SK-N-SH treated with all-trans-retinoic acid at 6 μM for 48 hours (cell line): ENCODE data around the gene BACH1.

Source experiments
- ARNTL ChIP-seq: fragments of 450-650 bp; formaldehyde crosslinking; IDR thresholded peaks from 2 replicates; pipeline ENCODE4 v1.5.0; 2020; ENCODE audit warnings: low read depth, mild to moderate bottlenecking, moderate library complexity, borderline replicate concordance
- CSDC2 ChIP-seq: fragments of 250-450 bp; sonication (Bioruptor Pico); IDR thresholded peaks from 2 replicates; pipeline ENCODE4 v1.5.0; 2020; ENCODE audit warnings: mild to moderate bottlenecking, moderate library complexity
- OSR1 ChIP-seq: fragments of 250-450 bp; sonication (Bioruptor Pico); IDR thresholded peaks from 2 replicates; pipeline ENCODE4 v1.8.0; 2022; ENCODE audit warnings: moderate library complexity, mild to moderate bottlenecking, inconsistent platforms
- POU6F1 ChIP-seq: fragments of 250-450 bp; sonication (Bioruptor Pico); IDR thresholded peaks from 2 replicates; pipeline ENCODE4 v1.8.0; 2021; ENCODE audit warnings: low read depth, mild to moderate bottlenecking, moderate library complexity, borderline replicate concordance
- SNAI2 ChIP-seq: fragments of 250-450 bp; sonication (Bioruptor Pico); IDR thresholded peaks from 2 replicates; pipeline ENCODE4 v1.5.0; 2020; ENCODE audit warnings: mild to moderate bottlenecking, moderate library complexity
- TCF4 ChIP-seq: fragments of 250-450 bp; sonication (Bioruptor Pico); IDR thresholded peaks from 2 replicates; pipeline ENCODE4 v1.8.0; 2021; ENCODE audit warnings: mild to moderate bottlenecking, moderate library complexity, borderline replicate concordance
- TOX ChIP-seq: fragments of 250-450 bp; sonication (Bioruptor Pico); IDR thresholded peaks from 2 replicates; pipeline ENCODE4 v1.8.0; 2021; ENCODE audit warnings: mild to moderate bottlenecking, moderate library complexity, borderline replicate concordance
- ZC3H10 ChIP-seq: fragments of 250-450 bp; sonication (Bioruptor Pico); IDR thresholded peaks from 2 replicates; pipeline ENCODE4 v1.5.1; 2021; ENCODE audit warnings: mild to moderate bottlenecking, moderate library complexity
- ZNF565 ChIP-seq: fragments of 450-650 bp; formaldehyde crosslinking; conservative IDR thresholded peaks from 2 replicates; pipeline ENCODE4 v1.5.0; 2020; ENCODE audit warnings: low read depth, mild to moderate bottlenecking, moderate library complexity
- ZNF8 ChIP-seq: fragments of 450-650 bp; formaldehyde crosslinking; IDR thresholded peaks from 2 replicates; pipeline ENCODE4 v1.5.0; 2020; ENCODE audit warnings: mild to moderate bottlenecking, moderate library complexity
- TF ChIP-seq, protein P1 (sequence below): fragments of 250-450 bp; sonication (Bioruptor Pico); IDR thresholded peaks from 2 replicates; pipeline ENCODE4 v1.5.1; 2021; ENCODE audit warnings: mild to moderate bottlenecking, moderate library complexity

DNA sequence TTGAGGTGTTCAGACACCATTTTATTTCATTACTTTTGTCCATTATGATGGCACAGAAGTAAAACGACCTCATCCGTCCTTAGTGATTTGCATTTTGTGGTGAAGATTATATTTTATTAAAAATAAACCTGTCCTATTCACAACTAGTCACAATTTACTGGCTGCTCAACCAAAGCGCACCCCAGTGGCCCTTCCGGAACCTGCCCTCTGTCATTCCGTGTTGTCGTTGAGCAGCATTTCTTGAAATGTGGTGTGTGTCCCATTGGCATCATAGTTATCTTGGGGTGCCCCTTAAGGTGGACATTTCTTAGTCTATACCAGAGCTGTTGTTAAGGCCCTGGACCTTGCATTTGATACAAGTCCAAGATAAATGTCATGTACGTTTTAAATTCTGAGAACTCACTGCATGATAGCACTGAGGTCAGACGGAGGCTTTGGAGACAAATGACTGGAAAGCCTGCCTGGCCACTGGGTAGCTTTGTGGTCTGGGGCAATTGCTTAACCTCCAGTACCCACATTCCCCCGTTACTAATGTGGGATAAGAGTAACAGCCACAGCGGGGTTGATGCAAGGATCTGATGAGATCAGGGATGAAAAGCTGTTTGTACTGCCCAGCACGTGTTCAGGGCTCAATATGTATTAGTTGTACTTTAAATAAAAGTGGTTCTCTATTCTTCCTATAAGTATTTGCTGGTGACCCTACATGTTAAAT lies 36.2 kb downstream of the BACH1 start:
- TF ChIP-seq TOX (no peak), CSDC2 (no peak), POU6F1 (CRISPR knock-in tag) (no peak), ZNF8 (no peak), ARNTL (CRISPR knock-in tag) (no peak), OSR1 (CRISPR knock-in tag) (no peak), SNAI2 (CRISPR knock-in tag) (no peak), ZC3H10 (CRISPR knock-in tag) (no peak), TCF4 (no peak), ZNF565 (no peak)
- TF ChIP-seq, protein P1, sequence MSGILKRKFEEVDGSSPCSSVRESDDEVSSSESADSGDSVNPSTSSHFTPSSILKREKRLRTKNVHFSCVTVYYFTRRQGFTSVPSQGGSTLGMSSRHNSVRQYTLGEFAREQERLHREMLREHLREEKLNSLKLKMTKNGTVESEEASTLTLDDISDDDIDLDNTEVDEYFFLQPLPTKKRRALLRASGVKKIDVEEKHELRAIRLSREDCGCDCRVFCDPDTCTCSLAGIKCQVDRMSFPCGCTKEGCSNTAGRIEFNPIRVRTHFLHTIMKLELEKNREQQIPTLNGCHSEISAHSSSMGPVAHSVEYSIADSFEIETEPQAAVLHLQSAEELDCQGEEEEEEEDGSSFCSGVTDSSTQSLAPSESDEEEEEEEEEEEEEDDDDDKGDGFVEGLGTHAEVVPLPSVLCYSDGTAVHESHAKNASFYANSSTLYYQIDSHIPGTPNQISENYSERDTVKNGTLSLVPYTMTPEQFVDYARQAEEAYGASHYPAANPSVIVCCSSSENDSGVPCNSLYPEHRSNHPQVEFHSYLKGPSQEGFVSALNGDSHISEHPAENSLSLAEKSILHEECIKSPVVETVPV (CRISPR knock-in tag): no peak
